ENCODE results near the gene EMILIN3.

- TF ChIP-seq, protein P1, sequence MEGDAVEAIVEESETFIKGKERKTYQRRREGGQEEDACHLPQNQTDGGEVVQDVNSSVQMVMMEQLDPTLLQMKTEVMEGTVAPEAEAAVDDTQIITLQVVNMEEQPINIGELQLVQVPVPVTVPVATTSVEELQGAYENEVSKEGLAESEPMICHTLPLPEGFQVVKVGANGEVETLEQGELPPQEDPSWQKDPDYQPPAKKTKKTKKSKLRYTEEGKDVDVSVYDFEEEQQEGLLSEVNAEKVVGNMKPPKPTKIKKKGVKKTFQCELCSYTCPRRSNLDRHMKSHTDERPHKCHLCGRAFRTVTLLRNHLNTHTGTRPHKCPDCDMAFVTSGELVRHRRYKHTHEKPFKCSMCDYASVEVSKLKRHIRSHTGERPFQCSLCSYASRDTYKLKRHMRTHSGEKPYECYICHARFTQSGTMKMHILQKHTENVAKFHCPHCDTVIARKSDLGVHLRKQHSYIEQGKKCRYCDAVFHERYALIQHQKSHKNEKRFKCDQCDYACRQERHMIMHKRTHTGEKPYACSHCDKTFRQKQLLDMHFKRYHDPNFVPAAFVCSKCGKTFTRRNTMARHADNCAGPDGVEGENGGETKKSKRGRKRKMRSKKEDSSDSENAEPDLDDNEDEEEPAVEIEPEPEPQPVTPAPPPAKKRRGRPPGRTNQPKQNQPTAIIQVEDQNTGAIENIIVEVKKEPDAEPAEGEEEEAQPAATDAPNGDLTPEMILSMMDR (IDR thresholded peaks at IDR 0.05 in 8 of 11, conservative IDR thresholded peaks at IDR 0.05 in 3 of 11), result no peak
- TF ChIP-seq POLR2A (IDR thresholded peaks at IDR 0.05) (no peak), POLR2AphosphoS5 (IDR thresholded peaks at IDR 0.05) (no peak)
These were observed 7.0 kb downstream of the EMILIN3 start for GRCh38 chr20:41359541-41360011.
